Gastroesophageal sphincter (tissue), 3 donors: Measurements from ENCODE around the gene OR51L1.

ENCODE experiments used
- EP300 ChIP-seq: sonication (generic); formaldehyde crosslinking; IDR thresholded peaks from one replicate; pipeline ENCODE4 v1.6.1; 2017; ENCODE audit warnings: antibody characterized with exemption, mild to moderate bottlenecking
- POLR2A ChIP-seq, 2 donors: fragments of 450-650 bp; IDR thresholded peaks; one replicate each; pipeline ENCODE4 v1.6.1; 2017; ENCODE audit warnings: antibody characterized with exemption in 2 of 2, mild to moderate bottlenecking in 2 of 2, moderate library complexity in 1 of 2
- POLR2AphosphoS5 ChIP-seq: sonication (generic); formaldehyde crosslinking; IDR thresholded peaks from one replicate; pipeline ENCODE4 v1.6.1; 2017; ENCODE audit warnings: antibody characterized with exemption
- TF ChIP-seq, protein P1 (sequence below), 4 experiments: fragments of 200-600 bp in 2 of 4; fragments of 450-650 bp in 2 of 4; sonication (generic) in 1 of 4; IDR thresholded peaks; one replicate each; pipeline ENCODE4 v1.5.1; 2017 to 2019; ENCODE audit warnings: antibody characterized with exemption in 4 of 4, mild to moderate bottlenecking in 2 of 4, moderate library complexity in 2 of 4

- TF ChIP-seq, protein P1, sequence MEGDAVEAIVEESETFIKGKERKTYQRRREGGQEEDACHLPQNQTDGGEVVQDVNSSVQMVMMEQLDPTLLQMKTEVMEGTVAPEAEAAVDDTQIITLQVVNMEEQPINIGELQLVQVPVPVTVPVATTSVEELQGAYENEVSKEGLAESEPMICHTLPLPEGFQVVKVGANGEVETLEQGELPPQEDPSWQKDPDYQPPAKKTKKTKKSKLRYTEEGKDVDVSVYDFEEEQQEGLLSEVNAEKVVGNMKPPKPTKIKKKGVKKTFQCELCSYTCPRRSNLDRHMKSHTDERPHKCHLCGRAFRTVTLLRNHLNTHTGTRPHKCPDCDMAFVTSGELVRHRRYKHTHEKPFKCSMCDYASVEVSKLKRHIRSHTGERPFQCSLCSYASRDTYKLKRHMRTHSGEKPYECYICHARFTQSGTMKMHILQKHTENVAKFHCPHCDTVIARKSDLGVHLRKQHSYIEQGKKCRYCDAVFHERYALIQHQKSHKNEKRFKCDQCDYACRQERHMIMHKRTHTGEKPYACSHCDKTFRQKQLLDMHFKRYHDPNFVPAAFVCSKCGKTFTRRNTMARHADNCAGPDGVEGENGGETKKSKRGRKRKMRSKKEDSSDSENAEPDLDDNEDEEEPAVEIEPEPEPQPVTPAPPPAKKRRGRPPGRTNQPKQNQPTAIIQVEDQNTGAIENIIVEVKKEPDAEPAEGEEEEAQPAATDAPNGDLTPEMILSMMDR (IDR thresholded peaks at IDR 0.05) = no peak
- TF ChIP-seq POLR2AphosphoS5 (no peak), POLR2A (IDR thresholded peaks at IDR 0.05) (no peak), EP300 (no peak)
These were observed 47.4 kb downstream of the OR51L1 start for GRCh38 chr11:5042091-5042490.
